ENCODE measurements around the gene CALN1.
A peak's percentile ranks its signal among the peaks of the same experiment; 100 is the strongest.
"Not testable (repeated sequence)": the region's sequence is repeated elsewhere in the genome, so short reads cannot be mapped to it uniquely, and the experiment has no call there.

CALN1 gene

DNA sequence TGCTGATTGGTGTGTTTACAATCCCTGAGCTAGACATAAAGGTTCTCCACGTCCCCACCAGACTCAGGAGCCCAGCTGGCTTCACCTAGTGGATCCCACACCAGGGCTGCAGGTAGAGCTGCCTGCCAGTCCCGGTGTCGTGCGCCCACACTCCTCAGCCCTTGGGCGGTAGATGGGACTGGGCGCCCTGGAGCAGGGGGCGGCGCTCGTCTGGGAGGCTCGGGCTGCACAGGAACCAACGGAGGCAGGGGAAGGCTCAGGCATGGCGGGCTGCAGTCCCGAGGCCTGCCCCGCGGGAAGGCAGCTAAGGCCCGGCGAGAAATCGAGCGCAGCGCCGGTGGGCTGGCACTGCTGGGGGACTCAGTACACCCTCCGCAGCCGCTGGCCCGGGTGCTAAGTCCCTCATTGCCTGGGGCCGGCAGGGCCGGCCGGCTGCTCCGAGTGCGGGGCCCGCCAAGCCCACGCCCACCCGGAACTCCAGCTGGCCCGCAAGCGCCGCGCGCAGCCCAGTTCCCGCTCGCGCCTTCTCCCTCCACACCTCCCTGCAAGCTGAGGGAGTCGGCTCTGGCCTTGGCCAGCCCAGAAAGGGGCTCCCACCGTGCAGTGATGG lies 674.1 kb downstream of the CALN1 start:
- not testable (repeated sequence) for DNase-seq (ENCODE audit: low spot score)

DNA sequence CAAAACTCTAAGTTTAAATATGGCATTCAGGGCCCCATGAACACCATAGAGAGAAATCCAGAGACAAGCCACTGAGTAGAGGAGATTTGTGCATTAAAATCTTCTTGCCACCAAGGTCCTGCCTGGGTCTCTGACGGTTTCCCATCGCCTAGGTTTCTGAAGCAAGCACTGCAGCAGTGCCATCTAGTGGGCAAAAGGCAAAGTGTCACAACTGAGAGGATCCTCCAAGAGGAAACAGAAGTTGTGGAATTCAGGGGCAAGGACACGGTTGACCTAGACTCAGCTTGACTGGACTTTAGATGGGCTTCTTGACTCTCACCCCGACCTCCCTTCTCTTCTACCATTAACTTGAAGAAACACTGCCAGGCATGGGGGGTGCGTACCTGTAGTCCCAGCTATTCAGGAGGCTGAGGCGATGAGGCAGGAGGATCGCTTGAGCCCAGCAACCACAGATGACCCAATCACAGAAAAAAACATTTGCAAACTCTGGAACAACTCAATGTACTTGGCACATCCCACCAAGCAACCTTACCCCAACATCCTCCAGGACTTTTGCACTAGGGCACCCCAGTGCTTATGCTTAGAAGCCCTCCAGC lies 676.1 kb downstream of the CALN1 start:
- DNase-seq (ENCODE audit: low spot score), result peak; percentile 62

DNA sequence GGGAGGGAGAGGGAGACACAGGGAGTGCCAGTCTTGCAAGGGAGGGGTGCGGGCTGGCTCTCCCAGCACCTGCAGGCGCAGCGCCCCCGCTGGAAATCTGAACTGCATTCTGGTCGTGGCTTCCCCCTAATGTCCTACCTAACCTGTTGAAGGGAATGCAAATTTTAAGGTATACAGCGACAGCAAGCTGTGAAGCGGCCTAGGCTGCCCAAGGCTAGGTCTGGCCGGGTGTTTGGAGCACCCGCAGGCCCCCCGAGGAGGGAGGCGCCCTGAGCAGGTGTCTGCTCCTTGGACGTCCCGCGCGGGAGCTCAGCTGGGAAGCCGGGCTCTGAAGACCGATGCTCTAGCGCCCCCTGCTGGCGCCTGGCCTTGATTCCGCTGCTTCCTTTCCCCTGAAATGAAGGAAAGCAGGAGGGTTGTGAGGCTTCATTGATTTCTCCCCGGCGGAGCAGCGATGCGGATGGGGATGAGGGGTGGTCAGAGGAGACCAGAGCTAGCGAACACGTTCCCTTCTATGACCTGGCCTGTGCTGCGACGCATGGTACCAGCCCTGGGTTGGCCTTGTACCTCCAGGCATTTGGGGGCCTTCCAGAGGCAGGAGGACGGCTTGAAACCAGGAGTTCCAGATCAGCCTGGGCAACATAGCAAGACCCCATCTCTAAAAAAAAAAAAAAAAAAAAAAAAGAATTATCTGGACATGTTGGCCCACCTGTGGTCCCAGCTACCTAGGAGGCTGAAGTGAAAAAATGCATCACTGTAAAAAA lies 678.8 kb downstream of the CALN1 start:
- DNase-seq (ENCODE audit: low spot score), result peak; percentile 71

GRCh38 chr7:71731740-71732139 lies 680.4 kb downstream of the CALN1 start:
- DNase-seq (ENCODE audit: low spot score), result no peak
